Stimulated activated CD4-positive, alpha-beta T cell treated with anti-CD3 and anti-CD28 coated beads, Interleukin-12 subunit alpha, Interleukin-12 subunit beta, amount 100 ng/mL, for 4 hours (primary cell): ENCODE results near the gene IQCE.
"Not testable (repeated sequence)": the region's sequence is repeated elsewhere in the genome, so short reads cannot be mapped to it uniquely, and the experiment has no call there.

Source experiments
- DNase-seq: peaks from one replicate; pipeline ENCODE4 v3.0.0-alpha.2; 2020

IQCE gene

GRCh38 chr7:2604608-2605174 is 45.9 kb downstream of the IQCE start:
- no peak for DNase-seq

- DNase-seq: no peak
These were observed 47.1 kb downstream of the IQCE start for GRCh38 chr7:2605608-2606538.

- no peak for DNase-seq
These were observed 47.8 kb downstream of the IQCE start for GRCh38 chr7:2606539-2606936.

GRCh38 chr7:2607122-2607922 is 48.5 kb downstream of the IQCE start:
- no peak for DNase-seq

GRCh38 chr7:2607923-2608904 is 49.4 kb downstream of the IQCE start:
- DNase-seq: no peak

GRCh38 chr7:2608921-2609411 is 50.2 kb downstream of the IQCE start:
- no peak for DNase-seq

- DNase-seq: not testable (repeated sequence)
These were observed 50.9 kb downstream of the IQCE start for GRCh38 chr7:2609646-2610045.

GRCh38 chr7:2610466-2610865 is 51.7 kb downstream of the IQCE start:
- no peak for DNase-seq

- DNase-seq: no peak
These were observed 52.1 kb downstream of the IQCE start for GRCh38 chr7:2610898-2611297.

- DNase-seq: no peak
These were observed 52.6 kb downstream of the IQCE start for GRCh38 chr7:2611401-2611800.

GRCh38 chr7:2611922-2612321 is 53.1 kb downstream of the IQCE start:
- DNase-seq: no peak

- no peak for DNase-seq
These were observed 53.8 kb downstream of the IQCE start for GRCh38 chr7:2612445-2613097.

GRCh38 chr7:2613098-2613930 is 54.5 kb downstream of the IQCE start:
- no peak for DNase-seq

- no peak for DNase-seq
These were observed 55.3 kb downstream of the IQCE start for GRCh38 chr7:2613931-2614600.

- DNase-seq: no peak
These were observed 56.0 kb downstream of the IQCE start for GRCh38 chr7:2614631-2615330.

- no peak for DNase-seq
These were observed 57.9 kb downstream of the IQCE start for GRCh38 chr7:2616387-2617324.

GRCh38 chr7:2617325-2617905 is 58.6 kb downstream of the IQCE start:
- no peak for DNase-seq

- DNase-seq: no peak
These were observed 60.3 kb downstream of the IQCE start for GRCh38 chr7:2619116-2619515.
